HepG2 (cell line): ENCODE results near the gene MUC13. TPM values are rescaled to one million over a fixed set of nuclear protein-coding genes. Genes with fewer than 3 reads are reported as not detected.
A peak's percentile ranks its signal among the peaks of the same experiment; 100 is the strongest.

Experiments used
- ARID5B ChIP-seq: IDR thresholded peaks from 2 replicates; pipeline ENCODE4 v1.4.0; 2020; ENCODE audit warnings: mild to moderate bottlenecking, missing genetic modification reagents
- CREM ChIP-seq, 2 experiments: sonication (generic) in 1 of 2; formaldehyde crosslinking in 1 of 2; IDR thresholded peaks; 2 replicates each; pipeline versions ENCODE4 v1.4.0 to v1.6.1; 2016 to 2020; ENCODE audit warnings: antibody characterized with exemption in 1 of 2, mild to moderate bottlenecking in 1 of 2, missing genetic modification reagents in 1 of 2
- FOXM1 ChIP-seq: sonication (generic); formaldehyde crosslinking; IDR thresholded peaks from 2 replicates; pipeline ENCODE4 v1.5.0; 2020; ENCODE audit warnings: missing genetic modification reagents
- GRHL1 ChIP-seq: sonication (generic); formaldehyde crosslinking; conservative IDR thresholded peaks from 2 replicates; pipeline ENCODE4 v1.8.0; 2022; ENCODE audit warnings: missing genetic modification reagents
- HMGXB4 ChIP-seq, 2 experiments: sonication (generic) in 1 of 2; formaldehyde crosslinking in 1 of 2; IDR thresholded peaks; 2 replicates each; pipeline versions ENCODE4 v1.4.0 to v1.6.1; 2018 to 2020; ENCODE audit warnings: missing genetic modification reagents in 2 of 2, borderline replicate concordance in 1 of 2, low read depth in 1 of 2, mild to moderate bottlenecking in 1 of 2, missing biosample characterization in 1 of 2
- HNRNPUL1 ChIP-seq: fragments of 200-400 bp; formaldehyde crosslinking; IDR thresholded peaks from 2 replicates; pipeline ENCODE4 v1.6.1; 2017; ENCODE audit warnings: low read depth, mild to moderate bottlenecking, low read length, moderate library complexity
- IKZF5 ChIP-seq: IDR thresholded peaks from 2 replicates; pipeline ENCODE4 v1.6.1; 2018; ENCODE audit warnings: missing genetic modification reagents, mild to moderate bottlenecking, missing compliant biosample characterization
- MEF2D ChIP-seq: sonication (generic); formaldehyde crosslinking; IDR thresholded peaks from 2 replicates; pipeline ENCODE4 v1.5.1; 2020; ENCODE audit warnings: mild to moderate bottlenecking, missing genetic modification reagents
- NCOA5 ChIP-seq: sonication (generic); formaldehyde crosslinking; IDR thresholded peaks from 2 replicates; pipeline ENCODE4 v1.4.0; 2020; ENCODE audit warnings: missing genetic modification reagents
- POLR2G ChIP-seq: fragments of 200-400 bp; formaldehyde crosslinking; IDR thresholded peaks from 2 replicates; pipeline ENCODE4 v1.6.1; 2018; ENCODE audit warnings: mild to moderate bottlenecking, low read depth, low read length, moderate library complexity
- TFAP4 ChIP-seq: sonication (generic); IDR thresholded peaks from 2 replicates; pipeline ENCODE4 v1.6.1; 2016; ENCODE audit warnings: low read depth, borderline replicate concordance
- ZNF362 ChIP-seq: sonication (generic); formaldehyde crosslinking; IDR thresholded peaks from 2 replicates; pipeline ENCODE4 v1.4.0; 2020; ENCODE audit warnings: missing genetic modification reagents, mild to moderate bottlenecking, borderline replicate concordance
- ZNF800 ChIP-seq: sonication (generic); formaldehyde crosslinking; IDR thresholded peaks from 2 replicates; pipeline ENCODE4 v1.4.0; 2020; ENCODE audit warnings: missing genetic modification reagents
- polyA plus RNA-seq, 8 experiments: library from polyadenylated mRNA; depleted of rRNA in 3 of 8; stranded (reverse) in 7 of 8; unstranded in 1 of 8; fragments of >200 nt; fragmentation: Illumina TruSeq in 4 of 8; extraction: Trizol in 4 of 8; gene quantifications; 2 replicates each; pipeline versions ENCODE4 v1.2.1 to v1.2.3, GENCODE V29; 2011 to 2016; ENCODE audit warnings: low read depth in 4 of 8, missing spikeins in 1 of 8, mixed read lengths in 1 of 8; ENCODE audit not compliant: insufficient read depth in 1 of 8
- total RNA-seq, 5 experiments: library from RNA; depleted of rRNA; stranded (reverse); fragments of >200 nt; fragmentation: Illumina TruSeq; extraction: Trizol; gene quantifications; 2 replicates each; pipeline ENCODE4 v1.2.3, GENCODE V29; 2016; ENCODE audit warnings: low read depth in 1 of 5

MUC13 gene
- total and polyA plus RNA-seq, 2 of the 13 experiments (the other 11 are each of a cell fraction or from before 2014, with no cell fraction given): 0.04 to 1.2 TPM

GRCh38 chr3:124878561-124879336, 55.8 kb downstream of the MUC13 start (continued):
- TF ChIP-seq CREM (IDR thresholded peaks at IDR 0.05) (peak; percentile 65; the same call in 1 of the 2 replicates), CREM (CRISPR knock-in tag; IDR thresholded peaks at IDR 0.05) (no peak), IKZF5 (CRISPR knock-in tag) (peak; percentile 70), NCOA5 (CRISPR knock-in tag) (no peak), GRHL1 (CRISPR knock-in tag) (no peak), MEF2D (CRISPR knock-in tag) (peak; percentile 81), FOXM1 (CRISPR knock-in tag) (no peak), POLR2G (peak; percentile 24; the same call in 1 of the 2 replicates), ZNF800 (CRISPR knock-in tag) (0 out of 2 replicates have a peak, but pooled peaks have one; percentile 21), HMGXB4 (CRISPR knock-in tag; IDR thresholded peaks at IDR 0.05; ENCODE audit: borderline replicate concordance in 1 of 2, low read depth in 1 of 2) (peak in 1 of 2 experiments; percentile 37; a peak in 1 of 4 replicates), TFAP4 (peak; percentile 71; the same call in 1 of the 2 replicates), ARID5B (CRISPR knock-in tag) (peak; percentile 87), ZNF362 (CRISPR knock-in tag) (peak; percentile 35; the same call in 1 of the 2 replicates), HNRNPUL1 (no peak)
